ENCODE measurements around the gene SPATA6L. TPM values are rescaled to one million over a fixed set of nuclear protein-coding genes. Genes with fewer than 3 reads are reported as not detected.

Gene SPATA6L
- total RNA-seq, 4 donors from 2014 or later = 1.3 to 3.5 (median 2.3) TPM

DNA sequence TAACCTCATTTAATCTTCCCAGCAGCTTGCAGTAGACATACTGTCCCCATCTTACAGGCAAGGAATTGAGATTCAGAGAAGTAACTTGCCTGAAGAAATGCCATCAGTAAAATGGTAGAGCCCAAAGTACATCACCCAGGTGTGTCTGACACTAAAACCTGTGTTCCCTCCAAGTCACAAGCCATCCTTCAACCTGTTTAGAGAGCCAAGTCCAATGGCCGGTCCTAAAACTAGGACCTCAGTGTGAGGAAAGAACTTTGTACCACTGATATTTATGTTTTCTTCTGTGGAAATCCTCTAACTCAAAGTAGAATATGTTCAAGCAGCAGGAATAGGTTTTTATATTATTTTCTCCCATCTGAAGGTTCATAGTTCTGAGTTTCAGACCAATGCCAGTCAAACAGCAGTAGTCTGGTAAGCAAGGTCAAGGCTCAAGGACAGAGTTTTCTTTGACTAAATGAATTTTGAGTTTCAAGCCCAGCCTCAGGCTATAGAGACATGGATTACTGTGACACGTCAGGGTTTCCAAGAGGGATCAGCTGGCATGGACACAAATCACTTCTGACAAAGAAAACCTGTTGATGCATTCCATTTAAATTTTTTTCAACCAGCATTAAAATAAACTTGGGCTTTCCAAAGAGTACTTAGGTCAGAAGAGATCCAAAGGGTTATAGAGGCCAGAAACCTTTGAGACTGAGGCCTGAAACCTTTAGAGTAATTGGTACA, 85.1 kb downstream of the SPATA6L start:
- no peak for DNase-seq (ENCODE audit: low spot score in 2 of 2)
- intact Hi-C loops (cut with DNase I; ENCODE audit: low total_unique reads) = loop anchor here (10.0 kb wide), 1 partner anchor 1514 kb away; no protein-coding TSS in a partner anchor
- no peak overlapping the region for H3K4me3 ChIP-seq (ENCODE audit: low read depth, poor library complexity, severe bottlenecking)
- TF ChIP-seq, protein P1, sequence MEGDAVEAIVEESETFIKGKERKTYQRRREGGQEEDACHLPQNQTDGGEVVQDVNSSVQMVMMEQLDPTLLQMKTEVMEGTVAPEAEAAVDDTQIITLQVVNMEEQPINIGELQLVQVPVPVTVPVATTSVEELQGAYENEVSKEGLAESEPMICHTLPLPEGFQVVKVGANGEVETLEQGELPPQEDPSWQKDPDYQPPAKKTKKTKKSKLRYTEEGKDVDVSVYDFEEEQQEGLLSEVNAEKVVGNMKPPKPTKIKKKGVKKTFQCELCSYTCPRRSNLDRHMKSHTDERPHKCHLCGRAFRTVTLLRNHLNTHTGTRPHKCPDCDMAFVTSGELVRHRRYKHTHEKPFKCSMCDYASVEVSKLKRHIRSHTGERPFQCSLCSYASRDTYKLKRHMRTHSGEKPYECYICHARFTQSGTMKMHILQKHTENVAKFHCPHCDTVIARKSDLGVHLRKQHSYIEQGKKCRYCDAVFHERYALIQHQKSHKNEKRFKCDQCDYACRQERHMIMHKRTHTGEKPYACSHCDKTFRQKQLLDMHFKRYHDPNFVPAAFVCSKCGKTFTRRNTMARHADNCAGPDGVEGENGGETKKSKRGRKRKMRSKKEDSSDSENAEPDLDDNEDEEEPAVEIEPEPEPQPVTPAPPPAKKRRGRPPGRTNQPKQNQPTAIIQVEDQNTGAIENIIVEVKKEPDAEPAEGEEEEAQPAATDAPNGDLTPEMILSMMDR (IDR thresholded peaks at IDR 0.05) = no peak
- no peak for TF ChIP-seq POLR2A (IDR thresholded peaks at IDR 0.05)
- WGBS, 2 donors = 65 to 75% methylated on average over 2 of the region's 2 CpGs

DNA sequence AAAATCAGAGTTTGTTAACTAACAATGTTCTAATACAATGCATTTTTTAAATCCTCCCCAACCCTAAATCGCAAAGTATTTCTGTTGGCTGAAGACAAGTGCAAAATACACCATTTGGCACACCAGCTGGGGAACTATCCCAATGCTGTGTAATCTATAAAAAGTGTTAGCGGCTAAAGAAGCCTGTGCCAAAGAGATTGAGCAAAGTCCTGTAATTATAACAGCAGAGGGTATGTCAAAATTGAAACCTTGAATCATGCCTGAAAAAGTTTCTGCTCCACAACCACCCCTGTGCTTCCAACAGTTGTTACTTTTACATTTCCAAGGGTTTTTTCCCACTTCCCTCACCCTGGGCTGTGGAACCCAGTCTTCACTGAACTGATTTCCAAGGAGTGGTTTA, 87.3 kb downstream of the SPATA6L start:
- 58 to 64% methylated on average over 2 of the region's 2 CpGs for WGBS, 2 donors
- H3K4me3 ChIP-seq (ENCODE audit: low read depth, poor library complexity, severe bottlenecking) = no peak overlapping the region
- intact Hi-C loops (cut with DNase I; ENCODE audit: low total_unique reads) = no loop called here
- no peak for DNase-seq (ENCODE audit: low spot score in 2 of 2)
- TF ChIP-seq, protein P1 (IDR thresholded peaks at IDR 0.05) = no peak

GRCh38 chr9:4576448-4576847, 89.8 kb downstream of the SPATA6L start:
- H3K4me3 ChIP-seq (ENCODE audit: low read depth, poor library complexity, severe bottlenecking) = no peak overlapping the region
- 94 to 96% methylated on average over 8 of the region's 8 CpGs for WGBS, 2 donors
- intact Hi-C loops (cut with DNase I; ENCODE audit: low total_unique reads) = no loop called here
- no peak for TF ChIP-seq POLR2A (IDR thresholded peaks at IDR 0.05)
- TF ChIP-seq, protein P1 (IDR thresholded peaks at IDR 0.05) = no peak
- DNase-seq (ENCODE audit: low spot score in 2 of 2) = no peak

- TF ChIP-seq, protein P1 (IDR thresholded peaks at IDR 0.05) = no peak
- no peak for TF ChIP-seq POLR2A (IDR thresholded peaks at IDR 0.05)
- 90 to 96% methylated on average over 8 of the region's 8 CpGs for WGBS, 2 donors
- intact Hi-C loops (cut with DNase I; ENCODE audit: low total_unique reads) = no loop called here
- H3K4me3 ChIP-seq (ENCODE audit: low read depth, poor library complexity, severe bottlenecking) = no peak overlapping the region
- no peak for DNase-seq (ENCODE audit: low spot score in 2 of 2)
These were observed 90.3 kb downstream of the SPATA6L start for GRCh38 chr9:4575997-4576396.

GRCh38 chr9:4574657-4575243, 91.5 kb downstream of the SPATA6L start:
- H3K4me3 ChIP-seq (ENCODE audit: low read depth, poor library complexity, severe bottlenecking) = no peak overlapping the region
- no peak for DNase-seq (ENCODE audit: low spot score in 2 of 2)
- intact Hi-C loops (cut with DNase I; ENCODE audit: low total_unique reads) = no loop called here
- WGBS, 2 donors = 88 to 90% methylated on average over 7 of the region's 7 CpGs
- TF ChIP-seq POLR2A (IDR thresholded peaks at IDR 0.05) = no peak
- TF ChIP-seq, protein P1 (IDR thresholded peaks at IDR 0.05) = no peak

Measured in lower leg skin (tissue), 4 donors.